Measurements from ENCODE around the gene DRD3.

The DRD3 gene

DNA sequence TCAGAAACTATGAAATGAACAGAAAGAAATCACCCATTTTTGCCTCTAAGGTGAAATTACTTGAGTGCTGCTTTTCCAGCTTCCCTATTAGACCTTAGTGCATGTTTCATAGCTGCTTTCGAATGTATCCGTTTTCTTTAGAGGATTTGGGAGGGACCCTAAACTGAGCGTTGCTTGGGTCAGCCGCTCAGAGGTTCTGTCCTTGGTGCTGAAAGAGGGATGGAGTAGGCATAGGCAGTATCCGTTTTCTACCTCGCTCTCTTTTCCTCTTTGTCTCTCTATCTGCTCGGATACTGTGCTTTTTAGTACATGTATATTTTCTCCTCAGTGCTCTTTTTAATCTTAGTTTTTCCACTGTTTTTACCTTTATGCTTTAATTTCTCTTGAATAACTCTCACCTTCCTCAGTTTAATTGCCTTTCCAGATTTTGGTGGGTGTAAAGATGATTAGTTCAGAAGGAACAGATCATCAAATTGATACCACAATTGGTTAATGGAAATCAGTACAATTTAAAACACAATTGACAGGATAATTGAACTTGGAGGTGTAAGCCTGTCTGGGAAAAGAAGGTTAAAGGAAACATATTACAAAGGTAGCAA, at the start of gene DRD3:
DRD3 (minus strand) TSS at position 283 of the 599 bp plus-strand sequence. CDS start 7,060 bp downstream, outside the sequence.
- TF ChIP-seq, protein P1, sequence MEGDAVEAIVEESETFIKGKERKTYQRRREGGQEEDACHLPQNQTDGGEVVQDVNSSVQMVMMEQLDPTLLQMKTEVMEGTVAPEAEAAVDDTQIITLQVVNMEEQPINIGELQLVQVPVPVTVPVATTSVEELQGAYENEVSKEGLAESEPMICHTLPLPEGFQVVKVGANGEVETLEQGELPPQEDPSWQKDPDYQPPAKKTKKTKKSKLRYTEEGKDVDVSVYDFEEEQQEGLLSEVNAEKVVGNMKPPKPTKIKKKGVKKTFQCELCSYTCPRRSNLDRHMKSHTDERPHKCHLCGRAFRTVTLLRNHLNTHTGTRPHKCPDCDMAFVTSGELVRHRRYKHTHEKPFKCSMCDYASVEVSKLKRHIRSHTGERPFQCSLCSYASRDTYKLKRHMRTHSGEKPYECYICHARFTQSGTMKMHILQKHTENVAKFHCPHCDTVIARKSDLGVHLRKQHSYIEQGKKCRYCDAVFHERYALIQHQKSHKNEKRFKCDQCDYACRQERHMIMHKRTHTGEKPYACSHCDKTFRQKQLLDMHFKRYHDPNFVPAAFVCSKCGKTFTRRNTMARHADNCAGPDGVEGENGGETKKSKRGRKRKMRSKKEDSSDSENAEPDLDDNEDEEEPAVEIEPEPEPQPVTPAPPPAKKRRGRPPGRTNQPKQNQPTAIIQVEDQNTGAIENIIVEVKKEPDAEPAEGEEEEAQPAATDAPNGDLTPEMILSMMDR (IDR thresholded peaks at IDR 0.05; ENCODE audit: low read depth, low read length) = no peak
- H3K4me3 ChIP-seq (replicated peaks in 1 of 2; ENCODE audit: low read depth in 2 of 2, low read length in 2 of 2) = no peak within 1 kb of the TSS
- DNase-seq (ENCODE audit: low read depth in 2 of 2) = peak; percentile 56 to 57

DNA sequence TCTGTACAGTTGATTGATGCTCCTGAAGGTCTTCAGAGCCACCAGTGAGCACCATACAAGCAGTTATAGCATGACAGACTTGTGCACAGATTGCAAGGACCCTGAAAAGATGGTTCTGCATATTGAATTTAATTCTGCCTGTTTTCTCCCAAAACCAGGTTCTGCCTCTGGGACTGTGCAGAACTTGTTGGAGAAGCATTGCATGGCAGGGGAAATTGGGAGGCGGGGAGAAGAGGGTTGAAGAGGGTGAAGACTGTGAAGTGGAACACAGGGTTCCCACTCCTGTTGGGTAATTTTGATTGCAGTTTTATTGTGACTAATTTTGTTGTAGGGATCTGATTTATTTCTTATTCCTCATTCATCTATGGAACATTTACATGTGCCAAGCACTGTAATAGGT, 48.2 kb upstream of the DRD3 start:
- TF ChIP-seq, protein P1 (IDR thresholded peaks at IDR 0.05; ENCODE audit: low read depth, low read length) = no peak
- no peak for DNase-seq (ENCODE audit: low read depth in 2 of 2)
- no peak overlapping the region for H3K4me3 ChIP-seq (replicated peaks in 1 of 2; ENCODE audit: low read depth in 2 of 2, low read length in 2 of 2)

DNA sequence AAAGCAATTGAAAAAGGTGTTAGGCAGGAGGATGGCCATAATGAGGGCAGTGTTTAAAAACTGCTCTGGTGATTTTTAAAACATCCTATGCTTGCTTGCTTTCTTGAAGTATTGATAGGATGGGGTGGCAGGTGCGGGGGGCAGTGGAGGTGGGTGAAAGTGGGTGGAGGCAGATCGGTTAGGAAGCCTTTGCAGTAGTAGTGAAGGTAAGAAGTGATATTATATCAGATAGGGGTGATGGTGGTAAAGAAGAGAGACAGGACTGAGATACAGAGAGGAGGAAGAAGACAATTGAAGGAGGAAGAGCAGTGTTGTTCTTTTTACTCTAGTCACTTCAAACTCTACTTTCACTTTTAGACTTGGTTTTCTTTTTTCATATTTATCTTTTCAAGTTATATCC, 47.5 kb upstream of the DRD3 start:
- H3K4me3 ChIP-seq (replicated peaks in 1 of 2; ENCODE audit: low read depth in 2 of 2, low read length in 2 of 2) = no peak overlapping the region
- DNase-seq (ENCODE audit: low read depth in 2 of 2) = no peak

DNA sequence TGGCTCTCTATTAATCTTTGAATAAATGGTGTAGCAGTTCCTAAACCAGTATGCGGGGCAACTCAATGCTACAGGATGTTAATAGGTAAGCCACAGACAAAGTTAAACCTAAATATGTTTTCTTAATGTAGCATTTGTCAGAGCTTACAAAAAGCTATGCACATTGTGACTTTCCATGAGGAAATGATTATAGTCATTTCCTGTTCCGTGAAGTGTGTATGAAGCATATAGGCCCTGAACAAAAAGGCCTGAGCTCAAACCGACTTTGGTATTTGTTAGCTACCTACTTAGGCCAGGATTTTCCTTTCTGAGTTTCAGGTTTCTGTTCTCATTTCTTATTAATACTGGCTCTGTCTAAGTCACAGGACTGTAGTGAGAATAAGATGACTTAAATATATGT, 44.3 kb upstream of the DRD3 start:
- TF ChIP-seq, protein P1 (IDR thresholded peaks at IDR 0.05; ENCODE audit: low read depth, low read length) = no peak
- peak; percentile 35 to 75 for DNase-seq (ENCODE audit: low read depth in 2 of 2)
- no peak overlapping the region for H3K4me3 ChIP-seq (replicated peaks in 1 of 2; ENCODE audit: low read depth in 2 of 2, low read length in 2 of 2)

More for the DNA sequence above, 47.5 kb upstream of the DRD3 start:
- TF ChIP-seq, protein P1 (IDR thresholded peaks at IDR 0.05; ENCODE audit: low read depth, low read length) = no peak

DNA sequence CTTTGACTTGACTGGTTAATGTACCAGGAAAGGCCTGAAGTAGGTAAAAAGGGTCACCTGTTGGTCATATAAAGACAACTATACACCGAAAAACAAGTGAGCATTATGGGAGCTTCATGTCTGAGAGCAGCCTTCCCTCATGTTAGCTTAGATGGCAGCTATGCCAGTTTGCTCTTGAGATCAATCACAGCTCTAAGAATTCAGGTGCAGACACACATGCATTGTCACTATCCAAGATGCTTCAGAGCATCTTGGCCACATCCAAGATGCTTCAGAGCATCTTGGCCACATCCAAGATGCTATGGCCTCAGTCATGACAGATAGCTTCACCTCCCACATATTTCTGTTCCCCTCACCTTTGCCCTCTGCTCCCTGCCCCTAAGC, 43.0 kb upstream of the DRD3 start:
- DNase-seq (ENCODE audit: low read depth in 2 of 2) = no peak
- no peak overlapping the region for H3K4me3 ChIP-seq (replicated peaks in 1 of 2; ENCODE audit: low read depth in 2 of 2, low read length in 2 of 2)
- TF ChIP-seq, protein P1 (IDR thresholded peaks at IDR 0.05; ENCODE audit: low read depth, low read length) = no peak

DNA sequence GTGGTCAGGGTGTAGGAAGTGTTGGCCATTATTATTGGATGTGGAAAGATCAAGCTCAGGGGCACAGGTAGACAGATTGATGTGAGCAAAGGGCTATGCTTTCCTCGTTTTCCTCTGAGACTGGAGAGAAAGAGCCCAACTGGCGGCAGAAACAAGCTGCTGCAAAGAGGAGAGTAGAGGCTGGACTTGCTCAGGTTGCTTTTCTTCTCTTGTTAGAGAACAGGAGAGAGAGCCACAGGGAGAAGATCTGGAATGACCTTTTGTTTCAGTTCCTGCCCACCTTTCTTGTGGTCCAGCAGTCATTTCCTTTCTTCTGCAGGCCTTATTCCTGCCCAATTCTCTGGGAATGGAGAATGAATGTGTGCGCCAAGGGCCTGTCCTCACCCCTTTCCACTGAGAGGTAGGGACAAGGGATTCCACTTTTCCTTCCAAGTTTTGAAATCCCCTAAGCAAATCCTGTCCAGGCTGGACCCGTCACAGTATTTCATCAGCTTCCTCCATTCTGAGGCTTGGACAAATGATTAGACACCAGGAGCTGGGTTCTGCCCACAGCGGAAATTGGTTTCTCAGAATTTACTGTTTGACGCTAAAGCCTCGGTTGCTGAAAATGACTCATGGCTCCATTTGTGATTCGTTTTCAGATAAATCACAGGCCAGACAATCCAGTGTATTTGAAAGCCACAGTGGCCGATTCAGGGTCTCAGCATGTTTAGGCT, 42.5 kb upstream of the DRD3 start:
- TF ChIP-seq, protein P1 (IDR thresholded peaks at IDR 0.05; ENCODE audit: low read depth, low read length) = no peak
- DNase-seq (ENCODE audit: low read depth in 2 of 2) = peak; percentile 86 to 91
- H3K4me3 ChIP-seq (replicated peaks in 1 of 2; ENCODE audit: low read depth in 2 of 2, low read length in 2 of 2) = no peak overlapping the region

All from cardiac fibroblast (primary cell).